ENCODE measurements around the gene HES2.
A peak's percentile ranks its signal among the peaks of the same experiment; 100 is the strongest.
"Not testable (repeated sequence)": the region's sequence is repeated elsewhere in the genome, so short reads cannot be mapped to it uniquely, and the experiment has no call there.

The HES2 gene

GRCh38 chr1:6416295-6416656 lies 3.4 kb downstream of the HES2 start:
- FAIRE-seq = no peak

DNA sequence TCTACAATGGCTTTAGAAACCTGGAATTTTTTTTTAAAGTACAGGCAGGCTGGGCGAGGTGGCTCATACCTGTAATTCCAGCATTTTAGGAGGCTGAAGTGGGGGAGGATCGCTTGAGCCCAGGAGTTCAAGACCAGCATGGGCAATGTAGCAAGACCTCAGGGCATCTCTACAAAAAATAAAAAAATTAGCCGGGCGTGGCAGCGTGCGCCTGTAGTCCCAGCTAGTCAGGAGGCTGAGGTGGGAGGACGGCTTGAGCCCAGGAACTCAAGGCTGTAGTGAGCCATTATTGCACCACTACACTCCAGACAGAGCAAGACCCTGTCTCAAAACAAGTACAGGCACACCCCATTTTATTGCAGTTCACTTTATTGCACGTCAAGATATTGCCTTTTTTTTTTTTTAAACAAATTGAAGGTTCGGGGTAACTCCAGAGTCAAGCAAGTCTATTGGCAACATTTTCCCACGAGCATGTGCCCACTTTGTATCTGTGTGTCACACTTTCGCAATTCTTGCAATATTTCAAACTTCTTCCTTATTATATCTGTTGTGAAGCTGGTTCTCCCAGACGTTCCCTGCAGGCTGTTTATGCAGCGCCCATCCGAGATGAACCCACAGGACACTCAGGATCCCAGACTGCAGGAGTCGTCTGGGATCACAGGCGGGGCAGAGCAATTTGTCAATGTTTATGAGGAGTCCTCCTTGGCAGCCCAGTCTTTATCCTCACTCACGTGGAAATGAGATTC lies 4.7 kb downstream of the HES2 start:
- no peak for FAIRE-seq

DNA sequence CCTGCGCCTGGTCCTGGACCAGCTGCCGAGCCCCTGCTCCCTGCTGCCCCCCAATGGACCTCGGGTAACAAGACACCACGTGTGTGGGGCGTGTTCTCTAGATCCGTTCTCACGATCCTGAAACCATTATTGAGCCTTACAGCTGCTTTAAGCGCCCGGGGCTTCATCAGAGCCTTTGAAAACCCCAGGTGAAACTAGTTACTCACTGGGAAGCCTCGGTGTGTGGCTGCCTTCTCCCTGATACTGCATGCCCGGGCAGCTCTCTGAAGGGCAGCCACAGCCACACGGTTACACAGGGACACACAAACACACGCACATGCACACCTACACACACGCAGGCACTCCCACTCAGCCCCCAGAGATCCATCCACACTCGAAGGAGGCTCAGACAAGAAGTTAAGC lies 5.3 kb downstream of the HES2 start:
- FAIRE-seq = peak; percentile 31

GRCh38 chr1:6412896-6413295 lies 6.8 kb downstream of the HES2 start:
- no peak for FAIRE-seq

DNA sequence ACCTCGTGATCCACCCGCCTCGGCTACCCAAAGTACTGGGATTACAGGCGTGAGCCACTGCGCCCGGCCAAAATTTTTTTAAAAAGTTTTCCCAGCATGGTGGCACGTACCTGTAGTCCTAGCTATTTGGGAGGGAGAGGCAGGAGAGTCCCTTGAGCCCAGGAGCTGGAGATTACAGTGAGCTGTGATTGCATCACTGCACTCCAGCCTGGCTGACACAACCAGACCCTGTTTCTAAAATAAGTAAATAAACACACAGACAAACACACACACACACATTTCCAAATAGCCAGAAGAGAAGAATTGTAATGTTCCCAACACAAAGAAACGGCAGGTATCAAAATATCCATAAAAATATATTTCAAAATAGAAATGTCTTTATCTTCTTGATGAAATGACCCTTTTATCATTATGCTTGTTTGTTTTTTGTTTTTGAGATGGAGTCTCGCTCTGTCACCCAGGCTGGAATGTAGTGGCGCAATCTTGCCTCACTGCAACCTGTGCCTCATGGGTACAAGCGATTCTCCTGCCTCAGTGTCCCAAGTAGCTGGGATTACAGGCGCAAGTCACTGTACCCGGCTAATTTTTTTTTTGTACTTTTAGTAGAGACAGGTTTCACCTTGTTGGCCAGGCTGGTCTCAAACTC lies 9.3 kb downstream of the HES2 start:
- FAIRE-seq = no peak

GRCh38 chr1:6409733-6410132 lies 10.0 kb downstream of the HES2 start:
- no peak for FAIRE-seq

DNA sequence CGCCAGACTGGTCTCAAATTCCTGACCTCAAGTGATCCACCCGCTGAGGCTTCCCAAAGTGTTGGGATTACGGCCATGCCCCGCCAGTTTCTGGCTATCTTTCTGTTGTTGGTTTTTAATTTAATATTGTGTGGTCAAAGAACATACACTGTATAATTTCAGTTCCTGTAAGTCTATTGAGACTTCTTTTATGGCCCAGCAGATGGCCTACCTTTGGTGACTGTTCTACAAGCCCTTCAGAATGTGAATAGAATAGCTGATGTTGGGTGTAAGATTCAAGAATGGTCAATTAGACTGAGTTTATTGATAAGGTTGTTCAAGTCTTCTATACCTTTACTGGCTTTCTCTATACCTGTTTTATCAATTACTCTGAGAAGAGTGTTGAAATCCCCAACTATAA lies 10.7 kb downstream of the HES2 start:
- FAIRE-seq = no peak

DNA sequence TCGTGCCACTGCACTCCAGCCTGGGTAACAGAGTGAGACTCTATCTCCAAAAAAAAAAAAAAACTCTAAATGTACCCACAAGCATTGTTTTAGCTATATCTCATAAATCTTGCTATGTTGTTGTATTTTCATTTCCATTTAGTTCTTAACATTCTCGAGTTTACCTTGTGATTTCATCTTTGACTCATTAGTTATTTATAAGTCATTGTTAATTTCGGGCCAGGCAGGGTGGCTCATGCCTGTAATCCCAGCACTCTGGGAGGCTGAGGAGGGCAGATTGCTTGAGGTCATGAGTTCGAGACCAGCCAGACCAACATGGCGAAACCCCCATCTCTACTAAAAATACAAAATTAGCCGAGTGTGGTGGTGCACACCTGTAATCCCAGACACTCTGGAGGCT lies 11.7 kb downstream of the HES2 start:
- no peak for FAIRE-seq

DNA sequence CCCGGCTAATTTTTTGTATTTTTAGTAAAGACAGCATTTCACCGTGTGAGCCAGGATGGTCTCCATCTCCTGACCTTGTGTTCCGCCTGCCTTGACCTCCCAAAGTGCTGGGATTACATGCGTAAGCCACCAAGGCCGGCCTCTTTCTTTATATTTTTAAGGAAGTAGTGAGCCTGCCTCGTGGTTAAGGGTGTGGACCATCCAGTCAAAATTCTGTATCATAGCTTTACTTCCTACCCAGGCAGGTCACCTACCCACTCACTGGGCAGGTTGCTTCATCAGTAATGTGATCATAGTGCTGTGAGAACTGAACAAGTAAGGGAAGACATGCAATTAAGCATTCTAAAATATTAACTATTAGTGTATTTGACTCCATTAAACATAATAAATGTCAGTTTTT lies 18.0 kb downstream of the HES2 start:
- no peak for FAIRE-seq

DNA sequence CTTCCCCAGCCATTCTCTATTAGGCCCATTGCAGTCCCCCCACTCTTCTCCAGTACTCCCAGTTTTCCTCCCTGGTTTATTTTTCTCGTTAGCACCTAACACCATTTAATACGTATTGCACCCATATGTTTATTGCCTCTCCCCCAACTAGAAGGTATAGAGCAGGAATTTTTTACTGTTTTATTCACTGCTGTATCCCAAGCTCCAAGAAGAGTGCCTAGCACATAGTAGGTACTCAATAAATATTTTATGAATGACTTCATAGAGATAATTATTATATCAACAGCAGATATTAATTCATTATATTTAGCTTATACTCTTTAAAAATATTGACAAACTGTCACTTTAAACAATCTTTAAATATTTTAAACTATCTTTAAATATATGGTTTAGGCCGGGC lies 20.4 kb downstream of the HES2 start:
- no peak for FAIRE-seq

DNA sequence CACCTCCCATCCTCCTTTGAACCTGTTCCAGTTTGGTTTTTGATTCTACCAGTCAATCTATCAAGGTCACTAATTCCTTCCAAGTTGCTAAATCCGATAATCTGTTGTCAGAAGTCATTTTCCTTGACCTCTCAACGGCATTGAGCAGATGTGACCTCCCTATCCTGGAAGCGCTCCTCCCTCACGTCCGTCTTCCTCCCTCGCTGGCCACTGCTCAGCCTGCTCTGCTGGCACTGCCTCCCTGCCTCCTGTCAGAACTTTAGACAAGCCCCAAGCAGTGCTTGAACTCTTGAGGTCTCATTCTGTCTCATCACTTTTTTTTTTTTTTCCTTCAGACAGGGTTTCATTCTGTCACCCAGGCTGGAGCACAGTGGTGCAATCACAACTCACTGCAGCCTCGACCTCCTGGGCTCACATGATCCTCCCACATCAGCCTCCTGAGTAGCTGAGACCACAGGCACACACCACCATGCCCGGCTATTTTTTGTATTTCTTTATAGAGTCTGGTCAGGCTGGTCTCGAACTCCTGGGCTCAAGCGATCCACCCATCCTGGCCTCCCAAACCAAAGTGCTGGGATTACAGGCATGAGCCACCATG lies 21.8 kb downstream of the HES2 start:
- FAIRE-seq = no peak

- FAIRE-seq = no peak
Observed at GRCh38 chr1:6396998-6397397, 22.7 kb downstream of the HES2 start.

GRCh38 chr1:6395781-6396244 lies 23.9 kb downstream of the HES2 start:
- FAIRE-seq = not testable (repeated sequence)

DNA sequence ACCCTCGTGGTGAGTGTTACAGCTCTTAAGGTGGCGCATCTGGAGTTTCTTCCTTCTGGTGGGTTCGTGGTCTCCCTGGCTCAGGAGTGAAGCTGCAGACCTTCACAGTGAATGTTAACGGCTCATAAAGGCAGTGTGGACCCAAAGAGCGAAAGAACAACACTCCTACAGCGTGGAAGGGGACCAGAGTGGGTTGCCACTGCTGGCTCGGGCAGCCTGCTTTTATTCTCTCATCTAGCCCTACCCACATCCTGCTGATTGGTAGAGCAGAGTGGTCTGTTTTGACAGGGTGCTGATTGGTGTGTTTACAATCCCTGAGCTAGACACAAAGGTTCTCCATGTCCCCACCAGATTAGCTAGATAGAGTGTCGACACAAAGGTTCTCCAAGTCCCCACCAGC lies 24.6 kb downstream of the HES2 start:
- not testable (repeated sequence) for FAIRE-seq

DNA sequence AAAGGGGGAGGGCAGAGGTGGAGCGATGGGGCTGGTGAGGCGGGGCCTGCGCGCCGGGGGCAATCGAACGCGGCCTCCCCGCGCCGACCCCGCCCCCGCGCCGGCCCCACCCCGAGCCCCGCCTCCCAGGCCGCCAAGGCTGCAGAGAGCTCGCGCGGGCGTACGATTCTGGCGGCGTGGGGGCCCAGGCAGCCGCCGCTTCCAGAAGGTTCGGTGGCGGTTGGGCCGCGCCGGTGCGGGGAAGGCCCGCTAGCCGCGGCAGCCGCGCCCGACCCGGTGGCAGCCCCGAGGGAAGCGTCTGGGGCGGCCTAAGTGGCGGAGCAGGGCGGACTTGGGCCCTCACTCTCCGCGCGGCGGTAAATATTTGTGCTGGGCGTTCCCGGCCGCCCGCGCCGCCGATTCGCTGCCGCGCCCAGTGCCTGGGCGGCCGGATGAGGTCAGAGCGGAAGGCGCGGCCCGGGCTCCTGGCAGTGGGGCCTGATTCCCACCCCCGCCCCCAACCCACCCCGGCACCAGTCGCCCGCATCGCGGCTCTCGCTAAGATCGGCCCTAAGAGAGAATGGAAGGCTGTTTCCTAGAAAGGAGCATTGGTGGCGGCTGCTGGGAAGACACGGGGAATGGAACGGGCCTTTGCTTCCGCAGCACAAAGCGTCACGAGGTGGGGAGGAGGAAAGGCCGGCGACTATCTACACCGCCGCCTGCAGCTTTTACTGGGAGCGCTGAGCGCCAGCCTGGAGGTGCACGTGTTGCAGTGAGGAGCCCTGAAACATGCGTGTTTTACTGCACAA lies 26.1 kb downstream of the HES2 start, which contains the start of gene ACOT7:
TSS of gene ACOT7 (minus strand) at position 368 of the 788 bp plus-strand sequence. CDS start 368 bp downstream, outside the sequence.
- FAIRE-seq = no peak

DNA sequence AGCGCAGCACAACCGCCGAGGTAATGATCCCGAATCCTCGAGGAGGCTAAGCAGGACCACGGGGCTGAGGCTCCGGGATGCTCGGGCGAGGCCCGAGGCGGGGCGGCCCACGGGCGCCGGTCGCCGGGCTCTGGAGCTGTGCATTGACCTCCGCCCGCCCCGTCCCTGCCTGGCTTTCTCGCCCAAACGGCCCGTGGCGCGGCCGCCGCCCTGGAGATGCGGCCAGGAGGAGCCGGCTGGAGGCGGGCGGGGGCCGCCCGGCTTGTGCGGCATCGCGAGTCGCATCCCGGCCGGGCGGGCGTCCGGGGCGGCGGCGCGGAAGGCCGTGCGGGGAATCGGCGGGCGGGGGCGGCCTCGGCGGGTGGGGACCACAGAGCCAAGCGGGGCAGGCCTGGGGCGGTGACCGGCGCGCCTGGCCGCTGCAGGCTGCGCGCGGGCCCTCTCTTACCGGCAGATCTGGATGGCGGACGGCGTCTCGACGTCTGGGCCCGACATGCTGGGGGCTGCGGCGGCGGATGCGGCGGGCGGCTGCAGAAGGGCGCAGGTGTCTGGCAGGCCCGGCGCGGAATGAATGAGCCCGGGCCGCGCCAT lies 26.8 kb downstream of the HES2 start:
- no peak for FAIRE-seq

- FAIRE-seq = no peak
Observed at GRCh38 chr1:6391951-6392808, 27.5 kb downstream of the HES2 start.

- no peak for FAIRE-seq
Observed at GRCh38 chr1:6389971-6390370, 29.7 kb downstream of the HES2 start.

- FAIRE-seq = no peak
Observed at GRCh38 chr1:6386371-6386949, 33.3 kb downstream of the HES2 start.

DNA sequence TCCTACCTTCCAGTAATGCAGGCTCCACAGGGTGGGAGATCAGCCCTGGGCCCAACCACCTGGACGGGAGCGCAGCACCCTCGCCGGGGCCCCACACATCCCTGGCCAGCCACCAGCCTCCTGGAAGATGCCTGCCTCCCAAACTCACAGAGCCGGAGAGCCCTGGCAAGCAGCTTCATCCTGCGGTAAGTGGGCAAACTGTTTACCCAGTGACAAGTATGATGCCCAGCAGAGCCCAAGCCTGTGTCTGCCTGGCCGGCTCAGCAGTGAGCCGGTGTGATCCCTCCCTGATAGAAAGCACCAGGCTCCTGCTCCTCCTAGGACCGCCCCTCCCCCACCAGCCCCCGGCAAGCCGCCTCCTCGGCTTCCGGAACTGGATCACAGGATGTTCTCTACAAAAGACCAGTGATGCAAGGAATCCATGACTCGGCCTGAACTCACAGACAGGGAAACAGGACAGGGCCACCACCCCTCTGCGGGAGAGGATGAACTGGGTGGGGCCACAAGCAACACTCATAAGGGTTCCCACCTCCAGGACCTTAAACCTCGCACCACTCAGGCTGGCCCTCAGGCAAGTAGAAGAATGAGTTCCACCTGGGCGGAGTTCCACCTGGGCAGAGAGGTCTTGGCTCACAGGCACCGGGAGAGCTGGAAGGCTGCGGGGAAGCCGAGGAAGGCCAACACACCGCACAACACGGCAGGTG lies 34.1 kb downstream of the HES2 start:
- no peak for FAIRE-seq

DNA sequence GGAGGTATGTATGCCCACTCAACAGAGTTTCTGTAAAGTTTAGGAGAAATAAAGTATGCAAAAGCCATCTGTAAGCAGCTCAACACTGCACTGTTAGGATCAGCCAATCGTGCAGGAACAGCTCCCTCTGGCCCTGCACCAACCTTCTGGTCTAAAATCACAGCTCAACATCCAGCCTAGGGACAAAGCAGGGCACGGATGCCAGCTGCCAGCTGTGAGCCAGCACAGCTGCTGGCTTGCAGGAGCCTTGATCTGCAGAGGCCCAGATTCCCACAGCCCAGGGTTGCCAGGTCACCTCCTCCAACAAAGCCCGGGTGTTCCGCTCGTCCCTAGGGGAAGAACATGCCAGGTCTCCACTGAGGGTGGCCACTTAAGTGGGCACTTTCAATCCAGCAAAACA lies 34.8 kb downstream of the HES2 start:
- FAIRE-seq = no peak
